Effector memory CD8-positive, alpha-beta T cell (primary cell): Measurements from ENCODE around the gene POGLUT3.

Experiments
- ATAC-seq: fragments of 150-1000 bp; cut with Tn5 transposase; replicated peaks from 2 replicates; pipeline ENCODE4 v1.10.0; 2021; ENCODE audit warnings: mild to moderate bottlenecking, moderate library complexity
- DNase-seq, 3 experiments: peaks; one replicate each; pipeline ENCODE4 v3.0.0; 2021
- H3K27ac Mint-ChIP-seq, 2 donors: one replicate each; pipeline ENCODE4 v1.8.0; 2022; ENCODE audit warnings: mild to moderate bottlenecking in 2 of 2, mixed read lengths in 2 of 2, moderate library complexity in 2 of 2
- H3K27me3 Mint-ChIP-seq, 2 donors: one replicate each; pipeline ENCODE4 v1.8.0; 2022; ENCODE audit warnings: mixed read lengths in 2 of 2
- H3K36me3 Mint-ChIP-seq: one replicate; pipeline ENCODE4 v1.8.0; 2022; ENCODE audit warnings: mild to moderate bottlenecking, moderate library complexity, mixed read lengths; ENCODE audit not compliant: insufficient read depth
- H3K4me1 Mint-ChIP-seq, 2 donors: one replicate each; pipeline ENCODE4 v1.8.0; 2022; ENCODE audit warnings: low read depth in 2 of 2, mixed read lengths in 2 of 2
- H3K4me3 Mint-ChIP-seq, 2 donors: one replicate each; pipeline ENCODE4 v1.8.0; 2022; ENCODE audit warnings: mild to moderate bottlenecking in 2 of 2, mixed read lengths in 2 of 2, moderate library complexity in 2 of 2
- H3K9me3 Mint-ChIP-seq, 2 donors: one replicate each; pipeline ENCODE4 v1.8.0; 2022; ENCODE audit warnings: mixed read lengths in 2 of 2

Gene POGLUT3

GRCh38 chr11:108522318-108522717, 24.1 kb upstream of the POGLUT3 start:
- H3K4me1 Mint-ChIP-seq = no peaks in the 10 kb centered on the region
- no peaks in the 10 kb centered on the region for H3K9me3 Mint-ChIP-seq
- H3K27me3 Mint-ChIP-seq = peaks cover 0 to 6% of the 10 kb centered on the region in 2 donors
- ATAC-seq (no peak), DNase-seq (no peak)
- no peak overlapping the region for H3K27ac Mint-ChIP-seq
- no peaks in the 10 kb centered on the region for H3K36me3 Mint-ChIP-seq
- no peak overlapping the region for H3K4me3 Mint-ChIP-seq

DNA sequence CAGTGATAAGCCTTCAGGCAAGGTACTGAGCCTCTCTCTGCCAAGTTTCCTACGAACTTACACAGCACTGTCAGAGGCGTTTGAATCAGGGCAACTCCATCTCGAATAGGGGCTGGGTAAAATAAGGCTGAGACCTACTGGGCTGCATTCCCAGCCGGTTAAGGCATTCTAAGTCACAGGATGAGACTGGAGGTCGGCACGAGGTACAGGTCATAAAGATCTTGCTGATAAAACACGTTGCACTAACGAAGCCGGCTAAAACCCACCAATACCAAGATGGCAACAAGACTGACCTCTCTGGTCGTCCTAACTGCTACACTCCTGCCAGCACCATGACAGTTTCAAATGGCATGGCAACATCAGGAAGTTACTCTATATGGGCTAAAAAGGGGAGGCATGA, 20.4 kb upstream of the POGLUT3 start:
- DNase-seq (no peak), ATAC-seq (no peak)
- no peak overlapping the region for H3K27ac Mint-ChIP-seq
- no peaks in the 10 kb centered on the region for H3K9me3 Mint-ChIP-seq
- peaks cover 9 to 15% of the 10 kb centered on the region in 2 donors for H3K27me3 Mint-ChIP-seq
- no peak overlapping the region for H3K4me3 Mint-ChIP-seq
- H3K36me3 Mint-ChIP-seq = no peaks in the 10 kb centered on the region
- no peaks in the 10 kb centered on the region for H3K4me1 Mint-ChIP-seq

DNA sequence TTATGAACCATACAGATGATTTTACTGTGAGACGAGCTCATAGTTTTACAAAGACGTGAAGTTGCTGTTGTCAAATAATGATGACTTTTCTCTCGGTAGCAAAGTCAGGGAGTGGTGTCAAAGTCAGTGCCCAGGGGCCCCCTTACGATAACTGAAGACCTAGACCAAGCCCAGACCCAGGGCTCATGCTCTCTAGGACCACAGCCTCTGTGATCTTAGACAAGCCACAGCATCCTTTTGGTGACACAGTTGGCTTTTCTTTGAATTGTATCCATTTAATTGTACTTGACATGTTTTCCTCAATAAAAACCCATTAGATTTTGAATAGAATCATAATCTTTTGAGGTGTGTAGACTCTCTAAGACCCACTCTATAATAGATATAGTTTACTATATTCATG, 17.9 kb upstream of the POGLUT3 start:
- Mint-ChIP-seq H3K9me3 (no peaks in the 10 kb centered on the region), H3K27ac (no peak overlapping the region), H3K36me3 (no peaks in the 10 kb centered on the region), H3K27me3 (peaks cover 23 to 27% of the 10 kb centered on the region in 2 donors), H3K4me3 (no peak overlapping the region), H3K4me1 (no peaks in the 10 kb centered on the region)
- ATAC-seq (no peak), DNase-seq (no peak)

GRCh38 chr11:108512708-108513107, 14.5 kb upstream of the POGLUT3 start:
- ATAC-seq (no peak), DNase-seq (no peak)
- Mint-ChIP-seq H3K27ac (no peak overlapping the region), H3K36me3 (no peaks in the 10 kb centered on the region), H3K4me3 (no peak overlapping the region), H3K9me3 (no peaks in the 10 kb centered on the region), H3K4me1 (no peaks in the 10 kb centered on the region), H3K27me3 (peaks cover 28 to 29% of the 10 kb centered on the region in 2 donors)

DNA sequence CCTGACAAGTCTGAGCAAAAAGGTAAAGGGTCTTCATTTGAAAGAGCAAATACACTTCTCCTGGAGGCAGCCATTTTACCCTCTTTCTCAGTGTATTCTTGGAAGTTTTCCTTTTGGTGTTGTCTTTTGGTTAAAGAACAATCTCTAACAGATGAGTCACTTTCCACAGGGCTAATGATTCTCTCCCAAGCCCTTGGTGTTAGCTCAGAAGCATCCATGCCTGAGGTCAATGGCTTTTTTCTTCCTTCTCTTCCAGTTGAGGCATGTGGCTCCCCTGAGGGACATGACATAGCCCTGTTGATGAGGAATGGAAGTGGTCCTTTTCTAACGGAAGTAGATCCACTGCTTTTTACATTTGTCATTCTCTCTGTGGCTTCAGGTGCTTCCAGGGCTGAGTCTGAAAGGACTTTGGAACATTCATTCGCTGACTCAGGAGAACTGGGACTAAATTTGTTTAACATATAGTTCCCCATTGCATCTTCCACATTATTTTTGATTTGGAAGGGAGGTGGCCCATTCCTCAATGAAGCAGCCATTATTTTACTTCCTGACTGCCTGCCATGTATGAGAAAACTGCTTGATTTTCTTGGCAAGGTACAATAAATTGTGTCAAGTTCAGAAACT, 13.8 kb upstream of the POGLUT3 start:
- H3K9me3 Mint-ChIP-seq = no peaks in the 10 kb centered on the region
- no peak for DNase-seq
- no peaks in the 10 kb centered on the region for H3K4me1 Mint-ChIP-seq
- peaks cover 28 to 29% of the 10 kb centered on the region in 2 donors for H3K27me3 Mint-ChIP-seq
- no peak overlapping the region for H3K27ac Mint-ChIP-seq
- no peak overlapping the region for H3K4me3 Mint-ChIP-seq
- H3K36me3 Mint-ChIP-seq = no peaks in the 10 kb centered on the region
- ATAC-seq = no peak

- ATAC-seq (no peak), DNase-seq (no peak)
- H3K36me3 Mint-ChIP-seq = no peaks in the 10 kb centered on the region
- no peak overlapping the region for H3K4me3 Mint-ChIP-seq
- peaks cover 22% of the 10 kb centered on the region in 2 donors for H3K27me3 Mint-ChIP-seq
- H3K9me3 Mint-ChIP-seq = no peaks in the 10 kb centered on the region
- H3K27ac Mint-ChIP-seq = no peak overlapping the region
- no peaks in the 10 kb centered on the region for H3K4me1 Mint-ChIP-seq
These were observed 10.7 kb upstream of the POGLUT3 start for GRCh38 chr11:108508653-108509593.

GRCh38 chr11:108501396-108501795, 3.2 kb upstream of the POGLUT3 start:
- DNase-seq = no peak
- Mint-ChIP-seq H3K27me3 (no peaks in the 10 kb centered on the region), H3K9me3 (no peaks in the 10 kb centered on the region), H3K4me1 (peaks cover 9 to 10% of the 10 kb centered on the region in 2 donors), H3K4me3 (no peak overlapping the region), H3K27ac (no peak overlapping the region), H3K36me3 (peaks cover 7% of the 10 kb centered on the region)
- ATAC-seq = no peak

- Mint-ChIP-seq H3K4me1 (peaks cover 10 to 14% of the 10 kb centered on the region in 2 donors), H3K27me3 (no peaks in the 10 kb centered on the region), H3K27ac (no peak overlapping the region)
These were observed 2.5 kb upstream of the POGLUT3 start for GRCh38 chr11:108500721-108501120.

GRCh38 chr11:108500169-108500568, 2.0 kb upstream of the POGLUT3 start:
- DNase-seq = no peak
- Mint-ChIP-seq H3K36me3 (peaks cover 7% of the 10 kb centered on the region), H3K4me3 (no peak overlapping the region), H3K27ac (no peak overlapping the region), H3K9me3 (no peaks in the 10 kb centered on the region), H3K4me1 (peaks cover 10 to 14% of the 10 kb centered on the region in 2 donors), H3K27me3 (no peaks in the 10 kb centered on the region)
- no peak for ATAC-seq

More at GRCh38 chr11:108500721-108501120, 2.5 kb upstream of the POGLUT3 start:
- DNase-seq = no peak
- Mint-ChIP-seq H3K9me3 (no peaks in the 10 kb centered on the region), H3K4me3 (no peak overlapping the region), H3K36me3 (peaks cover 7% of the 10 kb centered on the region)
- ATAC-seq = no peak

DNA sequence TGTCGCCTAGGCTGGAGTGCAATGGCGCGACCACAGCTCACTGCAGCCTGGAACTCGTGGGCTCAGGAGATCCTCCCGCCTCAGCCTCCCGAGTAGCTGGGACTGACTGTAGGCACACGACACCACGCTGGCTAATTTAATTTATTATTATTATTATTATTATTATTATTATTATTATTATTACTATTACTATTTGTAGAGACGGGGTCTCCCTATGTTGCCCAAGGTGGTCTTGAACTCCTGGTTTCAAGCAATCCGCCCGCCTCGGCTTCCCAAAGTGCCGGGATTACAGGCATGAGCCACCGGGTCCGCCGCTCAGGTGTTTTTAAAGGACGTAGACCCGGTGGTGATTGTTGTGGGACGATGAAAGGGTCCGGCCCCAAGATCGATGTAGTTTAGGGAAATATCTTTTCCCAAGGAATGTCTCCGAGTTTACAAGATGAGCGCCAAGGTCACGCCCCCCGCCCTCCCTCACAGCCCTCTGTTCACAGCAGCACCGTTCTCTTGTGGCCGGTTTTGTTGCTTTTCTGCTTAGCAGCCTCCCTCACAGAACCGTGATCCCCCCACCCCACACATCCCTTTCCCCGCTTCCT, 728 bp upstream of the POGLUT3 start:
- Mint-ChIP-seq H3K36me3 (peaks cover 7% of the 10 kb centered on the region), H3K27ac (peak overlapping the region; percentile 96 to 98), H3K4me1 (peaks cover 13 to 14% of the 10 kb centered on the region in 2 donors), H3K4me3 (peak overlapping the region; percentile 86 to 92), H3K9me3 (no peaks in the 10 kb centered on the region), H3K27me3 (no peaks in the 10 kb centered on the region)
- ATAC-seq (no peak), DNase-seq (no peak)

GRCh38 chr11:108497317-108498045, 703 bp downstream of the POGLUT3 start:
- peak; percentile 83 for ATAC-seq
- Mint-ChIP-seq H3K4me3 (peak overlapping the region; percentile 95), H3K27me3 (no peaks in the 10 kb centered on the region), H3K27ac (peak overlapping the region; percentile 98 to 99), H3K9me3 (no peaks in the 10 kb centered on the region), H3K36me3 (peaks cover 7% of the 10 kb centered on the region), H3K4me1 (peaks cover 13 to 14% of the 10 kb centered on the region in 2 donors)
- peak; percentile 47 to 61 (median 52) for DNase-seq

- no peak for DNase-seq
- peak overlapping the region; percentile 95 for H3K4me3 Mint-ChIP-seq
- H3K9me3 Mint-ChIP-seq = no peaks in the 10 kb centered on the region
These were observed 1.4 kb downstream of the POGLUT3 start for GRCh38 chr11:108496643-108497256.

GRCh38 chr11:108495326-108495725, 2.9 kb downstream of the POGLUT3 start:
- Mint-ChIP-seq H3K9me3 (no peaks in the 10 kb centered on the region), H3K27me3 (no peaks in the 10 kb centered on the region), H3K4me1 (peaks cover 13 to 14% of the 10 kb centered on the region in 2 donors), H3K4me3 (no peak overlapping the region), H3K27ac (peak overlapping the region in 1 of 2 donors; percentile 99), H3K36me3 (peaks cover 7% of the 10 kb centered on the region)
- DNase-seq (no peak), ATAC-seq (no peak)

More at GRCh38 chr11:108496643-108497256, 1.4 kb downstream of the POGLUT3 start:
- Mint-ChIP-seq H3K36me3 (peaks cover 7% of the 10 kb centered on the region), H3K27ac (peak overlapping the region; percentile 98 to 99), H3K4me1 (peaks cover 13 to 14% of the 10 kb centered on the region in 2 donors), H3K27me3 (no peaks in the 10 kb centered on the region)
- no peak for ATAC-seq
